ENCODE measurements around the gene GINS3.

GRCh38 chr16:58449306-58449705 is 57.0 kb downstream of the GINS3 start:
- no peak for TF ChIP-seq EZH2 (IDR thresholded peaks at IDR 0.05; ENCODE audit: low read length, unreplicated experiment)
- TF ChIP-seq CTCF (conservative IDR thresholded peaks at IDR 0.05; ENCODE audit: low read depth, low read length) = no peak
